ENCODE results near the gene APLNR. TPM values are rescaled to one million over a fixed set of nuclear protein-coding genes. Genes with fewer than 3 reads are reported as not detected.

The APLNR gene
- total RNA-seq, 2 experiments from 2014 or later, result not detected

DNA sequence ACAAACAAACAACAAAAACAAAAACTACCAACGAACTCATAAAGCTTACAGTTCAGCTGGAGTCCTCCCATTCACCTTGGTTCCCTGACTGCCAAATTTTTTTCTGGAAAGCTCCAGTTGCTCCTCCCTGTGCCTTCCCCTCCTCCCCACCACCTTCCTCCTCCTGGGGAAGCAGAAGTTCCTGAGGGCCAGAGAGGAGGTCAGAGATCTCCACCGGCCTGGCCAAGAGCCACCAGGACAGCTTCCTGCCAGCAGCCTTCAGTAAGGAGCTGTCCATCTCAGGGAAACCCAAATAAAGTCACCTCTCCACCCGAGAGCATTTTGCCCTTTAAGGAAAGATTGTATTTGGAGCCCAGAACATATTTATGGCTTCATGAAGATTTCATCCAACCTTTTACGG is 20.0 kb downstream of the APLNR start:
- Histone ChIP-seq H3K79me2 (ENCODE audit: insufficient read depth, low read depth, low read length) (no peaks in the 10 kb centered on the region), H3K4me2 (ENCODE audit: low read length) (no peak overlapping the region), H3K36me3 (ENCODE audit: insufficient read depth, low read length) (no peaks in the 10 kb centered on the region), H3K9me3 (ENCODE audit: low read length) (no peaks in the 10 kb centered on the region), H3K4me1 (ENCODE audit: insufficient read depth, low read length, poor library complexity, severe bottlenecking) (no peaks in the 10 kb centered on the region), H4K20me1 (ENCODE audit: insufficient read depth, low read length) (no peaks in the 10 kb centered on the region), H3K27ac (ENCODE audit: low read depth, low read length, poor library complexity, severe bottlenecking) (no peak overlapping the region), H3K4me3 (ENCODE audit: low read depth, low read length, poor library complexity, severe bottlenecking) (no peak overlapping the region), H2AFZ (ENCODE audit: low read length) (no peak overlapping the region), H3K9me2 (ENCODE audit: insufficient read depth, low read length) (no peaks in the 10 kb centered on the region)
- no peak for DNase-seq (ENCODE audit: low spot score)
- ChIA-PET POLR2A (interaction anchor here (0.6 kb wide), 1 partner anchor 59 kb away, joined by 3 read pairs; no protein-coding TSS in a partner anchor), CTCF (ENCODE audit: unreplicated experiment) (no interaction called here)
- intact Hi-C loops (cut with micrococcal nuclease; ENCODE audit: unreplicated experiment), result no loop called here
- BruUV-seq (replicated peaks), result no TSS peak
- TF ChIP-seq, protein P1, sequence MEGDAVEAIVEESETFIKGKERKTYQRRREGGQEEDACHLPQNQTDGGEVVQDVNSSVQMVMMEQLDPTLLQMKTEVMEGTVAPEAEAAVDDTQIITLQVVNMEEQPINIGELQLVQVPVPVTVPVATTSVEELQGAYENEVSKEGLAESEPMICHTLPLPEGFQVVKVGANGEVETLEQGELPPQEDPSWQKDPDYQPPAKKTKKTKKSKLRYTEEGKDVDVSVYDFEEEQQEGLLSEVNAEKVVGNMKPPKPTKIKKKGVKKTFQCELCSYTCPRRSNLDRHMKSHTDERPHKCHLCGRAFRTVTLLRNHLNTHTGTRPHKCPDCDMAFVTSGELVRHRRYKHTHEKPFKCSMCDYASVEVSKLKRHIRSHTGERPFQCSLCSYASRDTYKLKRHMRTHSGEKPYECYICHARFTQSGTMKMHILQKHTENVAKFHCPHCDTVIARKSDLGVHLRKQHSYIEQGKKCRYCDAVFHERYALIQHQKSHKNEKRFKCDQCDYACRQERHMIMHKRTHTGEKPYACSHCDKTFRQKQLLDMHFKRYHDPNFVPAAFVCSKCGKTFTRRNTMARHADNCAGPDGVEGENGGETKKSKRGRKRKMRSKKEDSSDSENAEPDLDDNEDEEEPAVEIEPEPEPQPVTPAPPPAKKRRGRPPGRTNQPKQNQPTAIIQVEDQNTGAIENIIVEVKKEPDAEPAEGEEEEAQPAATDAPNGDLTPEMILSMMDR (conservative IDR thresholded peaks at IDR 0.05; ENCODE audit: low read length), result no peak
- no peak for TF ChIP-seq EZH2phosphoT487 (IDR thresholded peaks at IDR 0.05; ENCODE audit: borderline replicate concordance, low read depth, low read length)

GRCh38 chr11:57216463-57216862 is 20.6 kb downstream of the APLNR start:
- H3K9me3 ChIP-seq (ENCODE audit: low read length), result no peaks in the 10 kb centered on the region
- CTCF ChIA-PET (ENCODE audit: unreplicated experiment), result no interaction called here
- intact Hi-C loops (cut with micrococcal nuclease; ENCODE audit: unreplicated experiment), result no loop called here
- H3K4me2 ChIP-seq (ENCODE audit: low read length), result no peak overlapping the region
- BruUV-seq (replicated peaks), result no TSS peak
- no peak for DNase-seq (ENCODE audit: low spot score)
- no peaks in the 10 kb centered on the region for H3K79me2 ChIP-seq (ENCODE audit: insufficient read depth, low read depth, low read length)
- no peaks in the 10 kb centered on the region for H3K9me2 ChIP-seq (ENCODE audit: insufficient read depth, low read length)
- no peak overlapping the region for H3K4me3 ChIP-seq (ENCODE audit: low read depth, low read length, poor library complexity, severe bottlenecking)
- H3K4me1 ChIP-seq (ENCODE audit: insufficient read depth, low read length, poor library complexity, severe bottlenecking), result no peaks in the 10 kb centered on the region
- TF ChIP-seq, protein P1 (conservative IDR thresholded peaks at IDR 0.05; ENCODE audit: low read length), result no peak
- no peak for TF ChIP-seq EZH2phosphoT487 (IDR thresholded peaks at IDR 0.05; ENCODE audit: borderline replicate concordance, low read depth, low read length)
- no peaks in the 10 kb centered on the region for H4K20me1 ChIP-seq (ENCODE audit: insufficient read depth, low read length)
- no peaks in the 10 kb centered on the region for H3K36me3 ChIP-seq (ENCODE audit: insufficient read depth, low read length)
- H3K27ac ChIP-seq (ENCODE audit: low read depth, low read length, poor library complexity, severe bottlenecking), result no peak overlapping the region
- POLR2A ChIA-PET, result interaction anchor here (0.6 kb wide), 1 partner anchor 58 kb away, joined by 3 read pairs; no protein-coding TSS in a partner anchor
- H2AFZ ChIP-seq (ENCODE audit: low read length), result no peak overlapping the region

GRCh38 chr11:57214494-57214893 is 22.6 kb downstream of the APLNR start:
- Histone ChIP-seq H3K27ac (ENCODE audit: low read depth, low read length, poor library complexity, severe bottlenecking) (no peak overlapping the region), H3K79me2 (ENCODE audit: insufficient read depth, low read depth, low read length) (no peaks in the 10 kb centered on the region), H3K9me3 (ENCODE audit: low read length) (no peaks in the 10 kb centered on the region), H3K9me2 (ENCODE audit: insufficient read depth, low read length) (no peaks in the 10 kb centered on the region), H4K20me1 (ENCODE audit: insufficient read depth, low read length) (no peaks in the 10 kb centered on the region), H2AFZ (ENCODE audit: low read length) (no peak overlapping the region), H3K4me3 (ENCODE audit: low read depth, low read length, poor library complexity, severe bottlenecking) (no peak overlapping the region), H3K4me1 (ENCODE audit: insufficient read depth, low read length, poor library complexity, severe bottlenecking) (no peaks in the 10 kb centered on the region), H3K36me3 (ENCODE audit: insufficient read depth, low read length) (no peaks in the 10 kb centered on the region), H3K4me2 (ENCODE audit: low read length) (no peak overlapping the region)
- BruUV-seq (replicated peaks), result no TSS peak
- TF ChIP-seq, protein P1 (conservative IDR thresholded peaks at IDR 0.05; ENCODE audit: low read length), result no peak
- TF ChIP-seq EZH2phosphoT487 (IDR thresholded peaks at IDR 0.05; ENCODE audit: borderline replicate concordance, low read depth, low read length), result no peak
- CTCF ChIA-PET (ENCODE audit: unreplicated experiment), result no interaction called here
- intact Hi-C loops (cut with micrococcal nuclease; ENCODE audit: unreplicated experiment), result no loop called here
- DNase-seq (ENCODE audit: low spot score), result no peak
- POLR2A ChIA-PET, result no interaction called here
